ENCODE measurements around the gene CGNL1.

CGNL1 gene

DNA sequence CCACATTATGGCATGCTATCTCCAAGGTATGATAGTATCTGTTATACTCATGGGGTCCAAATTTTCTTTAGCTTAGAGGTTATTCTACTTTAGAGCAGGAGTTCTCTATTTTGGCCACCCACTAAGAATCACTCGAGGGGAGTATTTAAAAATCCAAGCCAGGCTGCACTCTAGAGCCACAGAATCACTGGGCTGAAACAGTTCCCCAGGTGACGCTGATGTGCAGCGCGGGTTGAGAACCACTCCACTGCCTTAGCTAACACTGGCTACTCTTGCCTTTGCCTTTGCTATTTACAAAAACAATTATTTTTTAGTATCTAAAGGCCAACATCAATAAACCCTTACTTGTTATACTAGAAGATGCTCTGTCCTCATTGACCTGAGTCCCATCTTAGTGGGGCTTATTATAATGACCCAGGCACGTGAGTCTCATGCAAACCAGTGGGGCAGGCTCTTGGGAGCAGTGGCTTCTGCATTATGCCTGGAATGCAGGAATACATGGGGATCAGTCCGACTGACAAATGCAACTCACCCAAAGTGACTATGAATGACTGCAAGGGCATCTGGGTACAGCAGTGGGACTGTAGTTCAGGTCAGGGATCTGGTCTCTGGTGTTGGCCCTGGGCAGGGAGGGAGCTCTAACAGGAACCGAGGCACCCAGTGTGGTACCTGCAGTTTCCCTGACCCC, 21.7 kb upstream of the CGNL1 start:
- no peak for DNase-seq

DNA sequence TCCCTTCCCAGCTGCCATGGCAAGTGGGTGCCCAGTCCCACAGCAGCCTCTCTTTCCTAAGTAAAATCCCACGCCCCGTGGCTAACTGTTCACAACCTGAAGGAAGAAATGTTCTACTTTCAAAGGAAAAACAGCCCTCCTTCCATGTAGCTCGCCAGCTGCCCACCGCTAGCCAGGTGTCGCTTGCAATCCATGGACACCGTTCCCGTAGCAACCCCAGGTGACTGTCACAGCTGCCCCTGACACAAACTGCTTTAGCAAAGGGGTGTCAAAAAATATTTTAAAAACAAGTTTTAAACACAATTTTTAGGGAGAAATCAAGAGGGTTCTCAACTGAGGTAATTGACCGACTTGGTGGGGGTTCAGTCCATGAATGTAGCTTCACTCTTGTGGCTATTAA, 21.0 kb upstream of the CGNL1 start:
- no peak for DNase-seq

GRCh38 chr15:57356178-57356577, 20.1 kb upstream of the CGNL1 start:
- DNase-seq, result no peak

DNA sequence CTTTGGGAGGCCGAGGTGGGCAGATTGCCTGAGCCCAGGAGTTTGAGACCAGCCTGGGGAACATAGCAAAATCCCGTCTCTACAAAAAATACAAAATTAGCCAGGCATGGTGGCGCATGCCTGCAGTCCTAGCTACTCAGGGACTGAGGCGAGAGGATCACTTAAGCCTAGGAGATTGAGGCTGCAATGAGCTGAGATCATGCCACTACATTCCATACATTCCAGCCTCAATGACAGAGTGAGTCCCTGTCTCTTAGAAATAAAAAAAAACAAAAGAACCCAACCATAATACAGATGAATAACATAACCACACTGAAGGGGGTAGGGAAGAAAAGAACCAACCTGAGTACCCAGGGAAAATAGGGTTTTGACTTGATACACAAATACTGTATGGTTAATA, 19.7 kb upstream of the CGNL1 start:
- no peak for DNase-seq

GRCh38 chr15:57357799-57358198, 18.5 kb upstream of the CGNL1 start:
- no peak for DNase-seq

DNA sequence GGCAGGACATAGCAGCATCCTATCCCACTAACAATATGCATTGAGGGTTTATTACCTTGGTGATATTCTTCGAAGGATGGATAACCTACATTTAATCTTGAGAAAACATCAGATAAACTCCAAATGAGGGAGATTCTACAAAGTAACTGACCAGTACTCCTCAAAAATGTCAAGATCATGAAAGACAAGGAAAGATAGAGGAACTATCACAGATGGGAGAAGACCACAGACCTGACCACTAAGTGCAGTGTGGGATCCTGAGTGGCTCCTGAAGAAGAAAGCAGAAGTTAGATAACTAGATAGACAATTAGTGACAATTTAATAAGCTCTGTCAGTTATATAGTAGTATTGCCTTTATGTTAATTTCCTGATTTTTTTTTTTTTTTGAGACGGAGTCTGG, 17.7 kb upstream of the CGNL1 start:
- no peak for DNase-seq

GRCh38 chr15:57363661-57364060, 12.6 kb upstream of the CGNL1 start:
- DNase-seq, result no peak

DNA sequence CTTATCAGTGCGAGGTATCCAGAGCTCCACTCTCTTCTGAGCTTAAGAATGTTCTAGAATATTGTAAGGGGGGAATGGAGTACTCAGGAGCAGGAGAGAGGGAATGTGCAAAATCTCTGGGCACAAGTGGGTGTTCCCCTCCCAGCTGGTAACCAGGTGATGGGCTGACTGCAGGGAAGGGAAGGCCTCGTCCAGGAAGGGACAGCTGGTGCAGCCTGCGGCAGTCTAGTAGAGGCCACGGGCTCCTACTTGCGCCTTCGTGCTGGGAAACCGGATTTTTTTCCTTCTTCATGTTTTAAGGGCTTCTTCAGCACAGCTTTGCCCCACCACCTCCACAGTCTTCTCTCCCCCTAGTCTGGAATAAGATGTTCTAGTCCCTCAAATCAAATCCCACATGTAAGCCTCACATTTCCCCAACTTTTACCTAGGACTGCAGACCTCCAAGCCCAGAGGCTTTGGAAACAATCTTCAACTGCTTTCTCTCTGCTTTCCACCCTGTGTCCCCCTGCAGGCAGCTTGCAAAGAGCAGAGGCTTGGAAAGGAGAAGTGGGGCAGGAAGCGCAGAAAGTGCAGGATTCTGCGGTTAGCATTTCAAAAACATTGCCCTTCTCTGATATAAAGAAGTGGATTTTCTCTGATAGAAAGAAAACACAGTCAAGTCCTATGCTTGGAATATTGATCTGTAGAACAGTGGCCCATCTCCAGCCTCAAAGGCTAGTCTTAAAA, 11.9 kb upstream of the CGNL1 start:
- no peak for DNase-seq

DNA sequence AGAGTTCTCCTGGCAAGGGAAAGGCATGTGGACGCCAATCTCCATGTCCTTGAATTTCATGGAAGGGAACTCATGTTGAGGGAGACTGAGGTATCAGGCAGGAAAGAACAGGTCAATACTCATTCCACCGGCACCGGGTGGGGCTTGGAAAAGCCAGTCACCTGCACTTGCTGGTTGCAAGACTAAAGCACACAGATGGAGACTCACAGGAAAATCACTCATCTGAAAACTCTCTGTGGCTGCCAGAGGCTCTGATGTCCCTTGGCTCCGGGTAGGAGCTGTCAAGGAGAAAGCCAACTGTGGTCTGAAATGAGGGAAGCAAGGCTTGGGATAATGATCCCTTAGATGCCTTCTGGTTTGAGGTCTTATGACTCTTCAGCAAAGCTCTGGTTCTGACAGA, 8.7 kb upstream of the CGNL1 start:
- no peak for DNase-seq

GRCh38 chr15:57370929-57371328, 5.4 kb upstream of the CGNL1 start:
- no peak for DNase-seq

DNA sequence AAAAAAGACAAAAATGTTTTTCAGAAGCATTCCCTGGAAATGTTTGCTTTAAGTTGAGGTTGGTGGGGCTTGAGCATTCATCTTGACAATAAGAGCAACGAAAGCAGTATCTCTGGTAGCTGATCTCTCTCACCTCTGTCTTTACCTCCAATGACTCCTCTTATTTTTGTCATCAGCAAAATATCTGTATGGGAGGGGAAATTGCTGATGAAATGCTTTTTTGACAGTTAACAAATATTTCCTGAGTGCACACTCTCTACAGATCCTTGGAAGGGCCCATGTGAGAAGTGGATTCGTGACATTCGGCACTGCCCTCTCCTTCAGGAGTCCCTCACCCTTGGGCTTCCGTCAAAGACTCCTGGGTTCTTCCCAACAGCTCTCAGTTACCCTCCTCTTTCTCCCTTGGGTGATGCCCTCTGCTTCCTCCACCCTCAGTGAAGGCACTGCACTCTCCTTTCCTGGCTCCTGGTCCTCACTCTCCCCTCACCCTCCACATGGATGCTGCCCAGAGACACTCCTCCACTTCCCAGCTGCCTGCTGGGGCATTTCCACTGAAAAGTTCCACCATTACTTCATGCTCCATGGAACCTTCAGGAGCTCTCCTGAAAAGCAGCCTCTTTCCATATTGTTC, 2.9 kb upstream of the CGNL1 start:
- DNase-seq, result no peak

DNA sequence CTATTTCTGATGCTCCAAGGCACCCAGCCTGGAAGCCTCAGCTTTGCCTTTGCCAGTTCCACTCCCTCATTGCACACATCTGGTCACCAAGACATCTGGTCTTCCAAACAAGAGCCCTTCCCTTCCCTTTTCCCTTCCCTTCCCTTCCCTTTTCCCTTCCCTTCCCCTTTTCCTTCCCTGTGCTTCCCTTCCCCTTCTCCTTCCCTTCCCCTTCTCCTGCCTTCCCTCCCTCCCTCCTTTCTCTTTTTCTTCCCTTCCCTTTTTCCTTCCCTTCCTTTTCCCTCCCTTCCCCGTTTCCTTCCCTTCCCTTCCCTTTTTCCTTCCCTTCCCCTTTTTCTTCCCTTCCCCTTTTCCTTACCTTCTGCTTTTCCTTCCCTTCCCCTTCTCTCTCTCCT, 2.4 kb upstream of the CGNL1 start:
- no peak for DNase-seq

GRCh38 chr15:57376696-57377477, 582 bp downstream of the CGNL1 start:
- no peak for DNase-seq

GRCh38 chr15:57377478-57377847, 1.2 kb downstream of the CGNL1 start:
- no peak for DNase-seq

DNA sequence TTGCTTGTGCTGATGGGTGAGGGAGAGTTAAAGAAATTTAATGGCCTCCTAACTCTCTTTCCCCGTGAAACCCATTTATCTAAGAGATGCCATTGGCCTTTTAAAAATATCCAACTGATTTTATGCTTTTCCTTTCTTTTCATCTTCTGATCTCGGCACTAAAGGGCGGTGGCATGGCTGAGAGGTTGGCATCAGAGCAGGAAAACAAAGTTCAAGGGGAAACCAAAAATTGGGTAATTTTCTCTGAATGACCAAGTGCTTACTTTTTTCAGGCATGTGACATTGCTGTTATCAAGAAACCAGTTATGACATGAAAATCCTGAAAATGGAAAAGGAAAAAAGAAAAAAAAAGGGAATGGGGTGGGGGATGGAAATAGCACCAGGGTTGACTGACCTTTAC, 3.2 kb downstream of the CGNL1 start:
- no peak for DNase-seq

DNA sequence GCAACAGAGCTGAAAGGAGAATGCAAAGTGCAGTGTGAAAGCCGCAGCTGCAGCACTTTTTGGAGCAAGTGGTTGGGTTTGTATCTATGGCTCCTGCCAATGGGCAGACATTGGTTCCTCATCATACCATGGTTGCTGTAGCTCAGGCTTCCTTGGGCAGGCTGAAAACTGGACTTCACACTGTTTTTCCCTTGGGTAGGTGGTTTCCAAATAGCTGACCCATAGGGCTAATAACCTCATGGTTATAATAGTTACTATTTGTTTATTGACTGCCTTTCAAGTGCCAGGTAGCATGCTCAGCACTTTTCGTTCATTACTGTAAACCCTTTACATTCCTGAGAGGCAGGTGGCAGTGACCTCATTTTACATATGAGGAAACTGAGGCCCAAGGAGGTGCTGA, 4.5 kb downstream of the CGNL1 start:
- DNase-seq, result no peak

DNA sequence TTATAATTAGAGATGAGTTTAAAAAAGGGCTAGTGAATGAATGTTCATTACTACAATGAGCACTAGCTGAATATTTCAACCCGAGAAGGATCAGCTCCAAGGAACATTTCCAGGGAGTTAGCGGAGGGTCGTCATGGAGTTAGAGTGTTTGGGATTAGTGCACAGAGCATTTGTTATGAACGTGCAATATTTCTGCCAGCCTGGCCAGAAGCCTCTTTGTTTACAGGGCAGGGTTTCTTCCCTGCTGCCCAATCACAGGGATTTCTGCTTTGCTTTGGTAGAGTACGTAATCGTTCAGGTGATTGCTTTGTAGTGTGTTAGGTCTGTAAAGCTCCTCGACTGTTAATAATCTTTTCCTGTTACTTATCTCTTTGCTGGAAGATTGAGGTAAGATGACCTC, 5.9 kb downstream of the CGNL1 start:
- no peak for DNase-seq

DNA sequence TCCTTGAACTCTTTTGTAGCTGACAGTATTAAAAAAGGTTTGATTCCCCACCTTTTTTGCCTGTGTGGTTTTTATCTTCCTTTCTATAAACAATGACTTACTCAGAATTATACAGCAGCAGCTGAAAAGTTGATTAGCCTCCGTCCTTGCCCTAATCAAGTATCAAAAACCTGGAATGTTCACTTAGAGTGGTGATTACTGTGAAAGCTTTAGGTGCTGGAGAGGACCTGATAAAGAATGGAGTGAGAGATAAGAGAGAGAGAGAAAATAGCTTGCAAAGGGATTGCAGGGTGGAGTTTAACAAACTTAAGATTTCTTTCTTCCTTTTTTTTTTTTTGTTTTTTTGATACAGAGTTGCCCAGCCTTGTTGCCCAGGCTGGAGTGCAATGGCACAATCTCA, 6.7 kb downstream of the CGNL1 start:
- DNase-seq, result no peak

- no peak for DNase-seq
Observed at GRCh38 chr15:57384024-57384423, 7.7 kb downstream of the CGNL1 start.

DNA sequence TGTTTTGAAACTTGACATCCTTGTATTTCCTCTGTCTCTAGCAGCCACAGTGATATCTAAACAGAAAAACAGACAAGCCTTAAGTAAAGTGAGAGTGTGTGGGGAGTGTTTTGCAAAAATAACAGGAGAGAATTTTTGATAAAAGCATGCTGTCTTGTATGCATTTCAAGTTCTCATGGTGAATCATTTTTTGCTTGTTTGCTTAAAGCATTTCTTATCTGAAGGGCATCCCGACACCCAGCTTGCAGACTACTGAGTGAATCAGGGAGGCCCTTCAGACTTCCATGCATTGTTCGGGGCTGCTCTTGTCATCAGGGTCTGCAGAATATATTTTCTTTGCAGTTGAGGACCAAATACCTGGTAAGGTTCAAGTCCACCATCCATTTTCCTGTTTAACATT, 8.5 kb downstream of the CGNL1 start:
- DNase-seq, result no peak

- DNase-seq, result no peak
Observed at GRCh38 chr15:57385923-57386390, 9.7 kb downstream of the CGNL1 start.

- DNase-seq, result no peak
Observed at GRCh38 chr15:57386976-57387375, 10.7 kb downstream of the CGNL1 start.

GRCh38 chr15:57387564-57388076, 11.3 kb downstream of the CGNL1 start:
- DNase-seq, result no peak

Data from activated CD4-positive, alpha-beta T cell treated with anti-CD3 and anti-CD28 coated beads for 4 hours (primary cell).